Measurements from ENCODE around the gene MAP1S.

DNA sequence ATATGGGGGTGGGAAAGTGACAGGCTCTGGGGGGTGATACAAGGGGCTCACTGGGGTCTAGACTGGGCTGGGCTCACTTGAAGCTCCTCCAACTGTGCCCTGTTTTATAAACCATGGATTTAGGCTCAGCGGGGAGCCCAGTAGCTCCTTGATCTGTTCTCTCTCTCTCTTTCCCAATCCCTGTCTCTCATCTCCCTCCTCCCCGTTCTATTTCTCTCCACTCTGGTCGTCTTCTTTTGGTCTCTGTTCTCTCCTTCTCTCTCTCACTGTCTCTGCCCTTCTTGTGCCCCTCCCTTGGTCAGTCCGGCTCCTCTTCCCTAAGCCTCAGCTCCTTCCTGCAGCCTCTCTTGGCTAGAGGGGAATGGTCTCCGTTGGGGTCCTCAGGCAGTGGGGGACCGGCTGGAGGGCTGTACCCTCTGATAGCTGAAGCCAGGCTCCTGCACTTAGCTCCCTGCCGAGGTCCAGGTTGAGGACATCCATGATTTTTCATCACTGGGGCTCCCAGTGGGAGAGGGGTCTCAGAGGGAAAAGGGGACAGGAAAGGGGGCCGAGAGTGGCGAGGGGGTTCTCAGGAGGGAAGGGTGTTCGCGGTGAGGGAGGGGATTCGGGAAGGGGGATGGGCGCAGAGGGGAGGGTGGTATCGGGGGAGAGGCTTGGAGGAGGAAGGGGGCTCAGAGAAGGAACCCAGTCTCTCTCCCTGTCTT lies 39.6 kb upstream of the MAP1S start:
- TF ChIP-seq FOXM1 (CRISPR knock-in tag; IDR thresholded peaks at IDR 0.05), result no peak
- no peak for TF ChIP-seq ZNF234 (CRISPR knock-in tag; conservative IDR thresholded peaks at IDR 0.05)
- TF ChIP-seq CHCHD3 (CRISPR knock-in tag; IDR thresholded peaks at IDR 0.05), result no peak
- no peak for TF ChIP-seq MZF1 (CRISPR knock-in tag; IDR thresholded peaks at IDR 0.05; ENCODE audit: borderline replicate concordance)
- TF ChIP-seq ZNF430 (CRISPR knock-in tag; IDR thresholded peaks at IDR 0.05), result no peak
- TF ChIP-seq POLR2AphosphoS5 (IDR thresholded peaks at IDR 0.05; ENCODE audit: low read depth, low read length), result no peak
- TF ChIP-seq IKZF1 (IDR thresholded peaks at IDR 0.05), result no peak
- TF ChIP-seq, protein P1, sequence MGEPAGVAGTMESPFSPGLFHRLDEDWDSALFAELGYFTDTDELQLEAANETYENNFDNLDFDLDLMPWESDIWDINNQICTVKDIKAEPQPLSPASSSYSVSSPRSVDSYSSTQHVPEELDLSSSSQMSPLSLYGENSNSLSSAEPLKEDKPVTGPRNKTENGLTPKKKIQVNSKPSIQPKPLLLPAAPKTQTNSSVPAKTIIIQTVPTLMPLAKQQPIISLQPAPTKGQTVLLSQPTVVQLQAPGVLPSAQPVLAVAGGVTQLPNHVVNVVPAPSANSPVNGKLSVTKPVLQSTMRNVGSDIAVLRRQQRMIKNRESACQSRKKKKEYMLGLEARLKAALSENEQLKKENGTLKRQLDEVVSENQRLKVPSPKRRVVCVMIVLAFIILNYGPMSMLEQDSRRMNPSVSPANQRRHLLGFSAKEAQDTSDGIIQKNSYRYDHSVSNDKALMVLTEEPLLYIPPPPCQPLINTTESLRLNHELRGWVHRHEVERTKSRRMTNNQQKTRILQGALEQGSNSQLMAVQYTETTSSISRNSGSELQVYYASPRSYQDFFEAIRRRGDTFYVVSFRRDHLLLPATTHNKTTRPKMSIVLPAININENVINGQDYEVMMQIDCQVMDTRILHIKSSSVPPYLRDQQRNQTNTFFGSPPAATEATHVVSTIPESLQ (CRISPR knock-in tag; conservative IDR thresholded peaks at IDR 0.05), result no peak
- TF ChIP-seq, protein P2, sequence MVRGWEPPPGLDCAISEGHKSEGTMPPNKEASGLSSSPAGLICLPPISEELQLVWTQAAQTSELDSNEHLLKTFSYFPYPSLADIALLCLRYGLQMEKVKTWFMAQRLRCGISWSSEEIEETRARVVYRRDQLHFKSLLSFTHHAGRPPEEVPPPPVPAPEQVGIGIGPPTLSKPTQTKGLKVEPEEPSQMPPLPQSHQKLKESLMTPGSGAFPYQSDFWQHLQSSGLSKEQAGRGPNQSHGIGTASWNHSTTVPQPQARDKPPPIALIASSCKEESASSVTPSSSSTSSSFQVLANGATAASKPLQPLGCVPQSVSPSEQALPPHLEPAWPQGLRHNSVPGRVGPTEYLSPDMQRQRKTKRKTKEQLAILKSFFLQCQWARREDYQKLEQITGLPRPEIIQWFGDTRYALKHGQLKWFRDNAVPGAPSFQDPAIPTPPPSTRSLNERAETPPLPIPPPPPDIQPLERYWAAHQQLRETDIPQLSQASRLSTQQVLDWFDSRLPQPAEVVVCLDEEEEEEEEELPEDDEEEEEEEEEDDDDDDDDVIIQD (CRISPR knock-in tag; IDR thresholded peaks at IDR 0.05; ENCODE audit: low read depth), result no peak
- TF ChIP-seq KLF13 (CRISPR knock-in tag; IDR thresholded peaks at IDR 0.05), result no peak
